IPS-18c (cell line): ENCODE measurements around the gene NFE2L2.
A peak's percentile ranks its signal among the peaks of the same experiment; 100 is the strongest.
"Not testable (repeated sequence)": the region's sequence is repeated elsewhere in the genome, so short reads cannot be mapped to it uniquely, and the experiment has no call there.

Experiments used
- H3K4me3 ChIP-seq: 2 replicates; pipeline ENCODE4 v1.7.0; 2013; ENCODE audit warnings: low read depth, mild to moderate bottlenecking, low read length, moderate library complexity; ENCODE audit not compliant: insufficient read depth
- H3K9me3 ChIP-seq: one replicate; pipeline ENCODE4 v1.6.1; 2013; ENCODE audit warnings: mild to moderate bottlenecking, low read length, moderate library complexity; ENCODE audit not compliant: control insufficient read depth, insufficient read depth

NFE2L2 gene

GRCh38 chr2:177229442-177230242 is 34.9 kb downstream of the NFE2L2 start:
- H3K4me3 ChIP-seq: no peak overlapping the region
- H3K9me3 ChIP-seq: no peaks in the 10 kb centered on the region

GRCh38 chr2:177225965-177226360 is 38.6 kb downstream of the NFE2L2 start:
- Histone ChIP-seq H3K4me3 (no peak overlapping the region), H3K9me3 (no peaks in the 10 kb centered on the region)

- not testable (repeated sequence) for H3K9me3 ChIP-seq, H3K4me3 ChIP-seq
Observed at GRCh38 chr2:177223436-177223835, 41.1 kb downstream of the NFE2L2 start.

GRCh38 chr2:177221970-177222369 is 42.6 kb downstream of the NFE2L2 start:
- no peaks in the 10 kb centered on the region for H3K9me3 ChIP-seq

GRCh38 chr2:177221534-177221933 is 43.0 kb downstream of the NFE2L2 start:
- no peak overlapping the region for H3K4me3 ChIP-seq
- H3K9me3 ChIP-seq: no peaks in the 10 kb centered on the region

More at GRCh38 chr2:177221970-177222369, 42.6 kb downstream of the NFE2L2 start:
- H3K4me3 ChIP-seq: no peak overlapping the region

GRCh38 chr2:177219787-177220186 is 44.7 kb downstream of the NFE2L2 start:
- H3K4me3 ChIP-seq, H3K9me3 ChIP-seq: not testable (repeated sequence)

GRCh38 chr2:177217247-177217843 is 47.2 kb downstream of the NFE2L2 start:
- H3K9me3 ChIP-seq: no peaks in the 10 kb centered on the region
- no peak overlapping the region for H3K4me3 ChIP-seq

GRCh38 chr2:177212891-177213856 is 51.4 kb downstream of the NFE2L2 start:
- Histone ChIP-seq H3K4me3 (peak overlapping the region; percentile 85), H3K9me3 (no peaks in the 10 kb centered on the region)

- Histone ChIP-seq H3K9me3 (no peaks in the 10 kb centered on the region), H3K4me3 (peak within 1 kb of the TSS; percentile 85)
Observed at GRCh38 chr2:177212106-177212890, 52.2 kb downstream of the NFE2L2 start, which contains the start of gene HNRNPA3. Gene HNRNPA3, plus strand, starts transcription at chr2:177212794. Its CDS starts 6 bp downstream, at chr2:177212800.

- peak overlapping the region; percentile 52; the same call in 1 of the 2 replicates for H3K4me3 ChIP-seq
- no peaks in the 10 kb centered on the region for H3K9me3 ChIP-seq
Observed at GRCh38 chr2:177211576-177212105, 52.9 kb downstream of the NFE2L2 start.

GRCh38 chr2:177211169-177211568 is 53.4 kb downstream of the NFE2L2 start:
- Histone ChIP-seq H3K9me3 (no peaks in the 10 kb centered on the region), H3K4me3 (peak overlapping the region; percentile 52; the same call in 1 of the 2 replicates)

- Histone ChIP-seq H3K9me3 (no peaks in the 10 kb centered on the region), H3K4me3 (no peak overlapping the region)
Observed at GRCh38 chr2:177207101-177207500, 57.4 kb downstream of the NFE2L2 start.

- Histone ChIP-seq H3K9me3 (no peaks in the 10 kb centered on the region), H3K4me3 (no peak overlapping the region)
Observed at GRCh38 chr2:177204417-177204816, 60.1 kb downstream of the NFE2L2 start.

- Histone ChIP-seq H3K9me3 (no peaks in the 10 kb centered on the region), H3K4me3 (no peak overlapping the region)
Observed at GRCh38 chr2:177201919-177202346, 62.6 kb downstream of the NFE2L2 start.

- not testable (repeated sequence) for H3K4me3 ChIP-seq, H3K9me3 ChIP-seq
Observed at GRCh38 chr2:177200419-177200818, 64.1 kb downstream of the NFE2L2 start.

GRCh38 chr2:177195194-177195593 is 69.3 kb downstream of the NFE2L2 start:
- Histone ChIP-seq H3K4me3 (no peak overlapping the region), H3K9me3 (no peaks in the 10 kb centered on the region)
